Panc1 (cell line): ENCODE results near the gene UBFD1. TPM values are rescaled to one million over a fixed set of nuclear protein-coding genes. Genes with fewer than 3 reads are reported as not detected.
"Not testable (repeated sequence)": the region's sequence is repeated elsewhere in the genome, so short reads cannot be mapped to it uniquely, and the experiment has no call there.

ENCODE experiments used
- ATAC-seq: fragments of 200-7000 bp; cut with Tn5 transposase; 2 replicates; pipeline ENCODE4 v1.9.1; 2020; ENCODE audit warnings: mild to moderate bottlenecking, moderate library complexity
- BruUV-seq: library from RNA; stranded (reverse); fragments of 400-500 nt; replicated peaks from 2 replicates; lab custom pipeline; 2021; lab: Mats Ljungman, UMichigan
- CTCF ChIA-PET: fragments of 300-600 bp; sonication (Branson Sonifier 250); formaldehyde crosslinking; loops from one replicate; lab custom pipeline; 2022; ENCODE audit warnings: antibody characterized with exemption; lab: Charles Lee
- POLR2A ChIA-PET: fragments of 300-600 bp; sonication (Branson Sonifier 250); formaldehyde crosslinking; loops from one replicate; lab custom pipeline; 2022; ENCODE audit warnings: antibody characterized with exemption; lab: Charles Lee
- DNase-seq: peaks from one replicate; pipeline ENCODE4 v3.0.0-alpha.2; 2010; ENCODE audit warnings: low read depth, low spot score
- H3K27ac ChIP-seq: 2 replicates; pipeline ENCODE4 v1.5.1; 2011; ENCODE audit warnings: mild to moderate bottlenecking, low read length, inconsistent platforms
- H3K27me3 ChIP-seq: fragments of 200-500 bp; sonication (Bioruptor generic); 2 replicates; pipeline ENCODE4 v1.6.0; 2014; ENCODE audit warnings: low read length, inconsistent platforms; ENCODE audit not compliant: control insufficient read depth, insufficient read depth
- H3K36me3 ChIP-seq: fragments of 200-500 bp; sonication (Bioruptor generic); 2 replicates; pipeline ENCODE4 v1.5.1; 2014; ENCODE audit warnings: inconsistent platforms, mild to moderate bottlenecking, low read length, moderate library complexity; ENCODE audit not compliant: control insufficient read depth, insufficient read depth
- H3K4me1 ChIP-seq: 2 replicates; pipeline ENCODE4 v1.5.1; 2011; ENCODE audit warnings: inconsistent platforms, mild to moderate bottlenecking, low read length, moderate library complexity; ENCODE audit not compliant: control insufficient read depth, insufficient read depth
- H3K4me3 ChIP-seq, 2 experiments: 2 replicates each; pipeline ENCODE4 v1.5.1; 2011 to 2012; ENCODE audit warnings: low read depth in 2 of 2, low read length in 2 of 2, mild to moderate bottlenecking in 2 of 2, inconsistent platforms in 1 of 2, moderate library complexity in 1 of 2
- H3K9me3 ChIP-seq: fragments of 200-500 bp; sonication (Bioruptor generic); 2 replicates; pipeline ENCODE4 v1.5.1; 2014; ENCODE audit warnings: low read depth, mild to moderate bottlenecking, inconsistent platforms, low read length, moderate library complexity; ENCODE audit not compliant: control insufficient read depth, insufficient read depth
- POLR2AphosphoS5 ChIP-seq: IDR thresholded peaks from 2 replicates; pipeline ENCODE4 v1.6.1; 2012; ENCODE audit warnings: mild to moderate bottlenecking, low read depth, low read length, moderate library complexity
- SIN3A ChIP-seq: IDR thresholded peaks from 2 replicates; pipeline ENCODE4 v1.6.1; 2012; ENCODE audit warnings: low read depth, mild to moderate bottlenecking, low read length, moderate library complexity, borderline replicate concordance; ENCODE audit not compliant: insufficient read depth
- TCF7L2 ChIP-seq: IDR thresholded peaks from 2 replicates; pipeline ENCODE4 v1.6.1; 2011; ENCODE audit warnings: mild to moderate bottlenecking, low read depth, low read length, inconsistent platforms
- in situ Hi-C: cut with HindIII; loops from 2 replicates; pipeline ENCODE4 v1.10.0; 2016; ENCODE audit warnings: low sequenced_read_pairs, low pct_unique_long_range_greater_than_20kb
- intact Hi-C: fragments of 100-400 bp; cut with micrococcal nuclease; formaldehyde crosslinking; loops from one replicate; pipeline ENCODE4 v1.10.0; 2022; ENCODE audit not compliant: unreplicated experiment
- total RNA-seq: library from RNA; stranded (reverse); gene quantifications from one replicate; pipeline ENCODE4 v1.2.1, GENCODE V29; 2021; ENCODE audit not compliant: unreplicated experiment
- TF ChIP-seq, protein P1 (sequence below): fragments of 450-650 bp; IDR thresholded peaks from 2 replicates; pipeline ENCODE4 v1.5.1; 2017; ENCODE audit warnings: mild to moderate bottlenecking
- TF ChIP-seq, protein P2 (sequence below), 2 experiments: IDR thresholded peaks; 2 replicates each; pipeline ENCODE4 v1.6.1; 2011 to 2012; ENCODE audit warnings: low read depth in 2 of 2, control low read depth in 1 of 2, low read length in 1 of 2, mild to moderate bottlenecking in 1 of 2, moderate library complexity in 1 of 2; ENCODE audit not compliant: insufficient read depth in 1 of 2

The UBFD1 gene
- total RNA-seq, 1 experiment from 2014 or later = 102 TPM

DNA sequence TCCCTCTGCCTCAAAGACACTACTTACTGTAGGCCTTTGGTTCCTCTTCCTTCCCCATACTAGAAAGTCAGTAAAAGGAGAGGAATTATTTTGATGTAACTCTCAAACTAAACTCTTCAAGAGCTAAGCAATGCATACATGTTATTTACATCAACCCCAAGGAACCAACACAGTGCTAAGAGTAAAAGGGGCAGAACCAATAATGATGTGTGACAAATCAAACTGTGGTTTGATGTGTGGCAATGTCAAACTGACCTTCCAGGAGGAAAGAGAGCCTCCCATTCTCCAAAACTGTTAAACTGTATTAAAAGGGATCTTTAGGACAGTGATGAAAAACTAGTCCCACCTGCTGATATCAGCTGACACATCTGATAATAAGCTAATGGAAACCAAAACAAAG, 22.9 kb downstream of the UBFD1 start:
- Histone ChIP-seq H3K9me3 (no peaks in the 10 kb centered on the region), H3K27ac (no peak overlapping the region), H3K36me3 (peaks cover 18% of the 10 kb centered on the region), H3K4me1 (no peaks in the 10 kb centered on the region), H3K4me3 (no peak overlapping the region), H3K27me3 (no peaks in the 10 kb centered on the region)
- ChIA-PET POLR2A (no interaction called here), CTCF (no interaction called here)
- TF ChIP-seq SIN3A (no peak), POLR2AphosphoS5 (no peak), TCF7L2 (no peak)
- TF ChIP-seq, protein P1, sequence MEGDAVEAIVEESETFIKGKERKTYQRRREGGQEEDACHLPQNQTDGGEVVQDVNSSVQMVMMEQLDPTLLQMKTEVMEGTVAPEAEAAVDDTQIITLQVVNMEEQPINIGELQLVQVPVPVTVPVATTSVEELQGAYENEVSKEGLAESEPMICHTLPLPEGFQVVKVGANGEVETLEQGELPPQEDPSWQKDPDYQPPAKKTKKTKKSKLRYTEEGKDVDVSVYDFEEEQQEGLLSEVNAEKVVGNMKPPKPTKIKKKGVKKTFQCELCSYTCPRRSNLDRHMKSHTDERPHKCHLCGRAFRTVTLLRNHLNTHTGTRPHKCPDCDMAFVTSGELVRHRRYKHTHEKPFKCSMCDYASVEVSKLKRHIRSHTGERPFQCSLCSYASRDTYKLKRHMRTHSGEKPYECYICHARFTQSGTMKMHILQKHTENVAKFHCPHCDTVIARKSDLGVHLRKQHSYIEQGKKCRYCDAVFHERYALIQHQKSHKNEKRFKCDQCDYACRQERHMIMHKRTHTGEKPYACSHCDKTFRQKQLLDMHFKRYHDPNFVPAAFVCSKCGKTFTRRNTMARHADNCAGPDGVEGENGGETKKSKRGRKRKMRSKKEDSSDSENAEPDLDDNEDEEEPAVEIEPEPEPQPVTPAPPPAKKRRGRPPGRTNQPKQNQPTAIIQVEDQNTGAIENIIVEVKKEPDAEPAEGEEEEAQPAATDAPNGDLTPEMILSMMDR = no peak
- TF ChIP-seq, protein P2, sequence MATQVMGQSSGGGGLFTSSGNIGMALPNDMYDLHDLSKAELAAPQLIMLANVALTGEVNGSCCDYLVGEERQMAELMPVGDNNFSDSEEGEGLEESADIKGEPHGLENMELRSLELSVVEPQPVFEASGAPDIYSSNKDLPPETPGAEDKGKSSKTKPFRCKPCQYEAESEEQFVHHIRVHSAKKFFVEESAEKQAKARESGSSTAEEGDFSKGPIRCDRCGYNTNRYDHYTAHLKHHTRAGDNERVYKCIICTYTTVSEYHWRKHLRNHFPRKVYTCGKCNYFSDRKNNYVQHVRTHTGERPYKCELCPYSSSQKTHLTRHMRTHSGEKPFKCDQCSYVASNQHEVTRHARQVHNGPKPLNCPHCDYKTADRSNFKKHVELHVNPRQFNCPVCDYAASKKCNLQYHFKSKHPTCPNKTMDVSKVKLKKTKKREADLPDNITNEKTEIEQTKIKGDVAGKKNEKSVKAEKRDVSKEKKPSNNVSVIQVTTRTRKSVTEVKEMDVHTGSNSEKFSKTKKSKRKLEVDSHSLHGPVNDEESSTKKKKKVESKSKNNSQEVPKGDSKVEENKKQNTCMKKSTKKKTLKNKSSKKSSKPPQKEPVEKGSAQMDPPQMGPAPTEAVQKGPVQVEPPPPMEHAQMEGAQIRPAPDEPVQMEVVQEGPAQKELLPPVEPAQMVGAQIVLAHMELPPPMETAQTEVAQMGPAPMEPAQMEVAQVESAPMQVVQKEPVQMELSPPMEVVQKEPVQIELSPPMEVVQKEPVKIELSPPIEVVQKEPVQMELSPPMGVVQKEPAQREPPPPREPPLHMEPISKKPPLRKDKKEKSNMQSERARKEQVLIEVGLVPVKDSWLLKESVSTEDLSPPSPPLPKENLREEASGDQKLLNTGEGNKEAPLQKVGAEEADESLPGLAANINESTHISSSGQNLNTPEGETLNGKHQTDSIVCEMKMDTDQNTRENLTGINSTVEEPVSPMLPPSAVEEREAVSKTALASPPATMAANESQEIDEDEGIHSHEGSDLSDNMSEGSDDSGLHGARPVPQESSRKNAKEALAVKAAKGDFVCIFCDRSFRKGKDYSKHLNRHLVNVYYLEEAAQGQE (IDR thresholded peaks at IDR 0.05; ENCODE audit: insufficient read depth in 1 of 2, low read depth in 2 of 2, low read length in 1 of 2) = no peak
- intact Hi-C loops (no loop called here), in situ Hi-C loops (no loop called here)
- no peak for DNase-seq
- no peak for ATAC-seq
- BruUV-seq = no TSS peak

DNA sequence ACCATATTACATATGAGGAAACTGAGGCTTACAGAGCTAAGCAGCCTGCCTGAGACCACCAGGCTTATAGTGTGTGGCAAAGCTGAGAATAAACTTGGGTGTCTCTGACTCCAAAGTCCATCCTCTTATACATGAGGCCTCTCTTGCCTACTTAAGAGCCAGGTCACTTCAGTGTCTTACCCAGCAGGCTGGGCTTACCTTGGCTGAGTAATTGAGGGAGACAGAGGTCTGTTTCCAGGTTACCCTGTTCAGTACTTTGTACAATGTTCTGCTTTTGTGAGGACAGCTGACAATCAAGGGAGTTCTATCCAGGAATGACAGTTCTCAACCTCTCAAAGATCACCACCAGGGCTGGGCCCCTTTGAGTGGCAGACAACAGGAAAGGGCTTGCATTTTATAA, 24.2 kb downstream of the UBFD1 start:
- ChIA-PET POLR2A (no interaction called here), CTCF (no interaction called here)
- no peak for DNase-seq
- no peaks in the 10 kb centered on the region for H3K27me3 ChIP-seq
- H3K9me3 ChIP-seq = no peaks in the 10 kb centered on the region
- no peak overlapping the region for H3K27ac ChIP-seq
- TF ChIP-seq, protein P1 = no peak
- no peak for TF ChIP-seq TCF7L2
- TF ChIP-seq, protein P2 (IDR thresholded peaks at IDR 0.05; ENCODE audit: insufficient read depth in 1 of 2, low read depth in 2 of 2, low read length in 1 of 2) = no peak
- no peak for TF ChIP-seq POLR2AphosphoS5
- TF ChIP-seq SIN3A = no peak
- in situ Hi-C loops (no loop called here), intact Hi-C loops (no loop called here)
- H3K4me3 ChIP-seq = no peak overlapping the region
- no peak for ATAC-seq
- H3K36me3 ChIP-seq = peaks cover 19% of the 10 kb centered on the region
- no peaks in the 10 kb centered on the region for H3K4me1 ChIP-seq
- TSS peak; percentile 56 for BruUV-seq

DNA sequence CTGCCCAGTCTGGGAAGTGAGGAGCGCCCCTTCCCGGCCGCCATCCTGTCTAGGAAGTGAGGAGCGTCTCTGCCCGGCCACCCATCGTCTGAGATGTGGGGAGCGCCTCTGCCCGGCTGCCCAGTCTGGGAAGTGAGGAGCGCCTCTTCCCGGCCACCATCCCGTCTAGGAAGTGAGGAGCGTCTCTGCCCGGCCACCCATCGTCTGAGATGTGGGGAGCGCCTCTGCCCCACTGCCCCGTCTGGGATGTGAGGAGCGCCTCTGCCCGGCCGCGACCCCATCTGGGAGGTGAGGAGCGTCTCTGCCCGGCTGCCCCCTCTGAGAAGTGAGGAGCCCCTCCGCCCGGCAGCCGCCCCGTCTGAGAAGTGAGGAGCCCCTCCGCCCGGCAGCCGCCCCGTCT, 25.7 kb downstream of the UBFD1 start:
- H3K27me3 ChIP-seq, BruUV-seq, H3K4me3 ChIP-seq, H3K27ac ChIP-seq, CTCF ChIA-PET, H3K4me1 ChIP-seq, ATAC-seq, in situ Hi-C loops, DNase-seq, POLR2A ChIA-PET, H3K9me3 ChIP-seq, intact Hi-C loops: not testable (repeated sequence)
- H3K36me3 ChIP-seq = peaks cover 19% of the 10 kb centered on the region
